Esophagus squamous epithelium (tissue), 5 donors: Measurements from ENCODE around the gene DUOXA2. TPM values are rescaled to one million over a fixed set of nuclear protein-coding genes. Genes with fewer than 3 reads are reported as not detected.

Source experiments
- DNase-seq: peaks from one replicate; lab custom pipeline; 2025; lab: John Stamatoyannopoulos, UW
- H3K27ac ChIP-seq, 4 donors: fragments of 200-600 bp; sonication (generic); one replicate each; pipeline ENCODE4 v1.5.1; 2016 to 2019; ENCODE audit warnings: mild to moderate bottlenecking in 1 of 4
- H3K27me3 ChIP-seq, 4 donors: fragments of 200-600 bp; sonication (generic); 1 replicate in 3 of 4; 2 replicates in 1 of 4; pipeline versions ENCODE4 v1.5.1 to v1.6.0; 2017 to 2021; ENCODE audit warnings: antibody characterized with exemption in 1 of 4
- H3K36me3 ChIP-seq, 3 donors: fragments of 200-600 bp; sonication (generic); one replicate each; pipeline ENCODE4 v1.5.1; 2016 to 2019
- H3K4me1 ChIP-seq, 3 donors: fragments of 200-600 bp; sonication (generic); one replicate each; pipeline ENCODE4 v1.5.1; 2017 to 2019
- H3K4me3 ChIP-seq, 4 donors: fragments of 200-600 bp; sonication (generic); 1 replicate in 3 of 4; 2 replicates in 1 of 4; pipeline ENCODE4 v1.5.1; 2016 to 2019; ENCODE audit warnings: mild to moderate bottlenecking in 2 of 4, moderate library complexity in 1 of 4
- H3K9me3 ChIP-seq, 3 donors: fragments of 200-600 bp; sonication (generic); one replicate each; pipeline ENCODE4 v1.5.1; 2016 to 2019
- POLR2A ChIP-seq, 4 donors: fragments of 450-650 bp; IDR thresholded peaks; one replicate each; pipeline ENCODE4 v1.6.1; 2017; ENCODE audit warnings: antibody characterized with exemption in 4 of 4, mild to moderate bottlenecking in 4 of 4, moderate library complexity in 3 of 4
- WGBS, 2 donors: methylation state at CpG; one replicate each; pipeline ENCODE4 v1.1.5; 2018; 5-methylcytosine and 5-hydroxymethylcytosine counted together
- intact Hi-C: fragments of 100-400 bp; cut with DNase I; formaldehyde crosslinking; loops from one replicate; pipeline ENCODE4 v1.15.0; 2022
- total RNA-seq, 4 donors: library from RNA; depleted of rRNA; stranded (reverse); fragments of >200 nt; gene quantifications; one replicate each; pipeline ENCODE4 v1.1.0, GENCODE V29; 2016
- TF ChIP-seq, protein P1 (sequence below), 6 experiments: fragments of 450-650 bp in 4 of 6; fragments of 200-600 bp in 2 of 6; sonication (generic) in 2 of 6; IDR thresholded peaks; one replicate each; pipeline ENCODE4 v1.5.1; 2016 to 2019; ENCODE audit warnings: antibody characterized with exemption in 6 of 6, mild to moderate bottlenecking in 4 of 6, moderate library complexity in 4 of 6
- donor health status: DM: yes; HTN: yes; CAD: no.

Gene DUOXA2
- total RNA-seq, 4 donors from 2014 or later = 6.3 to 20.6 (median 13.6) TPM; not detected in 1

DNA sequence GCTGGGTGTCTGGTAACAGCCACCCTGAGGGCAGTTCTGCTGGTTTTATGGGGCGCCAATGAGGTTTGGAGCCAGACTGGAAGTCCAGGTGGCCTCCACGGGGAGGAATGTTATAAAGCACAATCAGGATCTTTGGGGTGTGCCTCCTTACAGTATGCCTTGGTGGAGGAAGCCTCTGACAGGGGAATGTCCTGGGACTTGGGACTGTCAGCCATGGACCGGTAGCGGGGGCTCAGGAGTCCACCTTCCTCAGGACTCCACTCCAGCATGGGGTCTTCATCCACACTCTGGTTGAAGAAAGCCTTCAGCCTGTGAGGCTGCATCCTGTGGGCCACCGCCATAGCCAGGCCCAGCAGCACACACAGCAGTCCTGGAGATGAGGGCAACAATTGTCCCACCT, 4.9 kb downstream of the DUOXA2 start:
- no peak for DNase-seq
- Histone ChIP-seq H3K27ac (no peak overlapping the region), H3K9me3 (no peaks in the 10 kb centered on the region), H3K4me3 (no peak overlapping the region), H3K36me3 (peaks cover 0 to 52% (median 7%) of the 10 kb centered on the region in 3 donors), H3K27me3 (peaks cover 5 to 95% (median 14%) of the 10 kb centered on the region in 4 donors), H3K4me1 (peaks cover 0 to 67% (median 24%) of the 10 kb centered on the region in 3 donors)
- intact Hi-C loops = loop anchor here (5.0 kb wide), 1 partner anchor 147 kb away; no protein-coding TSS in a partner anchor
- TF ChIP-seq, protein P1, sequence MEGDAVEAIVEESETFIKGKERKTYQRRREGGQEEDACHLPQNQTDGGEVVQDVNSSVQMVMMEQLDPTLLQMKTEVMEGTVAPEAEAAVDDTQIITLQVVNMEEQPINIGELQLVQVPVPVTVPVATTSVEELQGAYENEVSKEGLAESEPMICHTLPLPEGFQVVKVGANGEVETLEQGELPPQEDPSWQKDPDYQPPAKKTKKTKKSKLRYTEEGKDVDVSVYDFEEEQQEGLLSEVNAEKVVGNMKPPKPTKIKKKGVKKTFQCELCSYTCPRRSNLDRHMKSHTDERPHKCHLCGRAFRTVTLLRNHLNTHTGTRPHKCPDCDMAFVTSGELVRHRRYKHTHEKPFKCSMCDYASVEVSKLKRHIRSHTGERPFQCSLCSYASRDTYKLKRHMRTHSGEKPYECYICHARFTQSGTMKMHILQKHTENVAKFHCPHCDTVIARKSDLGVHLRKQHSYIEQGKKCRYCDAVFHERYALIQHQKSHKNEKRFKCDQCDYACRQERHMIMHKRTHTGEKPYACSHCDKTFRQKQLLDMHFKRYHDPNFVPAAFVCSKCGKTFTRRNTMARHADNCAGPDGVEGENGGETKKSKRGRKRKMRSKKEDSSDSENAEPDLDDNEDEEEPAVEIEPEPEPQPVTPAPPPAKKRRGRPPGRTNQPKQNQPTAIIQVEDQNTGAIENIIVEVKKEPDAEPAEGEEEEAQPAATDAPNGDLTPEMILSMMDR (IDR thresholded peaks at IDR 0.05) = no peak
- TF ChIP-seq POLR2A (IDR thresholded peaks at IDR 0.05) = no peak
- 100% methylated on average over 1 to 2 of the region's 5 CpGs for WGBS, 2 donors

DNA sequence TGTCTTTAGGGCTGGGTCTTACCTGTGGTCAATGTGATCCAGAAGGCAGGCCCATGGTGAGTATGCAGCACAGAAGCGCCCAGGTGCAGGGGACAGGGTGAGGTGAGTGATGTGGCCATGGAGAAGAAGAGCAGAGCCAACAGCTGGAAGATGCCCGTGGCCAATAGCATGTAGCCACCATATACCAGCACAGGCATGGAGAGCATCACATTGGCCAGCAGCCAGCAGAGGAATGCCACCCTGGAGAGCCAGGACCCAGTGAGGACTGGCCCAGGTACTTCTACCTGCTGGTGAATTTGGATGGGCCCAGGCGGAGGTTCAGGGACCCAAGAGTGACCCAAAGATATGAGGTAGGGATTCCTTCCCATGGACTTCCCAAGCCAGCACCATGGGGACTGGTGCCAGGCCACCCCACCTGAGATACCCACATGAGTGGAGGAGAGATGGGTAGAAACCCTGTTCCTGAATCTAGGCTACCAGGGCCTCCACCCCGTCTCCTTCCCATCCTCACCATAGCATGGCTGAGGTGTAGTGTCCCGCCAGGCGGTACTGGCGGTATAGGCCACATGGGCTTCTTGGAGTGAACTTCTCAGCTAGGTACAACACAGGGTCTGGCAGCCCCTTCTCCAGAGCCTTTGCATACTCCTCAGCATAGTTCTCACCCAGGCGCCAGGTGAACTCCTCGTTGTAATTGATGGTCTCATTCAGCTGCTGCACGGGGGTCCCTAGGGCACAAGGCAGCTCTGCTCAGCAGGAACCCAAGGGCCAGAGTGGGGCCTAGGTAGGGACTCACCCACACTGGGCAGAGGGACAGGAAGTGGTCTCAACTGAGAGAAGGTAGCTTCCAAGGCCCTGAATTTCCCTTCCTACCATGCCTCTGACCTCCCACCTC, 6.2 kb downstream of the DUOXA2 start:
- intact Hi-C loops = no loop called here
- no peaks in the 10 kb centered on the region for H3K9me3 ChIP-seq
- H3K27ac ChIP-seq = no peak overlapping the region
- peaks cover 5 to 89% (median 12%) of the 10 kb centered on the region in 4 donors for H3K27me3 ChIP-seq
- H3K4me1 ChIP-seq = peaks cover 0 to 64% (median 16%) of the 10 kb centered on the region in 3 donors
- TF ChIP-seq, protein P1 (IDR thresholded peaks at IDR 0.05) = no peak
- TF ChIP-seq POLR2A (IDR thresholded peaks at IDR 0.05) = no peak
- 96 to 100% methylated on average over 5 to 8 of the region's 10 CpGs for WGBS, 2 donors
- no peak overlapping the region for H3K4me3 ChIP-seq
- DNase-seq = no peak
- H3K36me3 ChIP-seq = peaks cover 0 to 52% (median 7%) of the 10 kb centered on the region in 3 donors

DNA sequence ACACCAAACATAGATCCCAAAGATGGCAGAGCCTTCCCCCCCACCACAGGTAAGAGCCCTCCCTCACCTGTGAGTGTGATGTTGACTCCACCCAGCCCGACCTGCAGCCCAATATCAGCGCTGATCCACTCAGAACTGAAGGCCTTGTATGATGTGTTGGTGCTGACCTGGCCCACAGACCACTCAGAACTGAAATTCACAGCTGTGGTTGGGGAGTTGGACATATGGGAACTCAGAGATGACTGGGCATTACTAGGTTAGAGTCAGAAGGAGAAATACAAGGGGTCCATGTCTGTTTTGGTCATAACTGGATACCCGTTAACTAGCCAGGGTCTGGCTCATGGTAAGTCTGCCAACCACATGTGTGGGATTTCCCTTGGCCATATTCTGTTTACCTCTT, 6.9 kb downstream of the DUOXA2 start:
- H3K27me3 ChIP-seq = peaks cover 5 to 85% (median 10%) of the 10 kb centered on the region in 4 donors
- no peak overlapping the region for H3K27ac ChIP-seq
- H3K9me3 ChIP-seq = no peaks in the 10 kb centered on the region
- 78 to 82% methylated on average over 1 of the region's 3 CpGs for WGBS, 2 donors
- TF ChIP-seq POLR2A (IDR thresholded peaks at IDR 0.05) = no peak
- H3K4me3 ChIP-seq = no peak overlapping the region
- DNase-seq = no peak
- intact Hi-C loops = no loop called here
- H3K36me3 ChIP-seq = peaks cover 0 to 52% (median 7%) of the 10 kb centered on the region in 3 donors
- peaks cover 0 to 62% (median 16%) of the 10 kb centered on the region in 3 donors for H3K4me1 ChIP-seq

DNA sequence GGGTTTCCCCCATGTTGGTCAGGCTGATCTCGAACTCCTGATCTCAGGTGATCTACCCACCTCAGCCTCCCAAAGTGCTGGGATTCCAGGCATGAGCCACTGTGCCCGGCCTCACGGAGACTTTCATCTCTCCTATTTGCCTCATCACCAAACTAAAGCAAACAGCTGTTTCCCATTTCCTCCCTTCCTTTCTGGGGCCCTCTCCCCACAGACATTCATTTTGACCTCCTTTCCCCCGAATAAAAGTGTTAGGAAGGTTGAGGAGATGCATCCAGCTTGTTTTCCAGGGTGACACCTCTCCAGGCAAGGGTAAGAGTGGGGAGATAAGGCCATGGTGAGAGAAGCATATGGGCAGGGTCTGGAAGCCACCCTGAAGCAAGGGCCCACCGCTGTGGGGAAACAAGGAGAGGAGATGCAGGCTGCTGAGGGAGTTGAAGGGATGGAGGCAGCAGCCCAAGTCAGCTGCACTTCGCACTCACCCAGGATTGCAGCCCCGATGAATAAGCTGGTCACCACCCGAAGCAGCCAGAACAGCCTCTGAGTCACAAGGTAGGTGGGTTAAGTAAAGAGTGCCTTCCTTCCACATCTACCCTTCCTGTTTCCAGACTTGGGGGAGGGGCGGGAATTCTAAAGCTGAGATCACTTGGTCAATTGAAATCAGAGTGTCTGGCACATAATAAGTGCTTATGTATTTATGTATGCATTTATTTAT, 7.7 kb downstream of the DUOXA2 start:
- WGBS, 2 donors = 41 to 45% methylated on average over 7 to 9 of the region's 9 CpGs
- peaks cover 0 to 53% (median 9%) of the 10 kb centered on the region in 3 donors for H3K4me1 ChIP-seq
- H3K4me3 ChIP-seq = no peak overlapping the region
- H3K36me3 ChIP-seq = peaks cover 0 to 52% (median 7%) of the 10 kb centered on the region in 3 donors
- no peak for DNase-seq
- intact Hi-C loops = no loop called here
- TF ChIP-seq, protein P1 (IDR thresholded peaks at IDR 0.05) = no peak
- TF ChIP-seq POLR2A (IDR thresholded peaks at IDR 0.05) = no peak
- H3K27me3 ChIP-seq = peaks cover 0 to 76% (median 5%) of the 10 kb centered on the region in 4 donors
- no peaks in the 10 kb centered on the region for H3K9me3 ChIP-seq
- peak overlapping the region in 2 of 4 donors; percentile 51 to 59 for H3K27ac ChIP-seq

DNA sequence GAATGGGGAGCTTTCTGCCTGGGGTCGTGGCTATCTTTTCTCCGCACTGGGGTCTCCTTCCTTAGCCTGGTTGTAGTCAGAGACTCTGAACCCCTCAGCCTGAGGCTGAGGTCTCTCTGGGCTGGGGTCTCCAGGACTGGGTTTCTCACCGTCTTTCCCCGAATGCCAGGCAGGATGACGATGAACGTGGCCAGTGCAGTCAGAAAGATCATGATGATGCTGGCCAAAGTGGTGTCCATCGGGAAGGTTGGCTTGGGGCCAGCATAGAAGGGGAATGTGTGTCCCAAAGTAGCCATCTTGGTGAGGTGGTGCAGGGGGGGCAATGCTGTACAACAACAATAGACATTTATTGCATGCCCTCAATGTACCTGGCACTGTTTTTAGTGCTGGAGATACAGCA, 8.6 kb downstream of the DUOXA2 start:
- peak overlapping the region in 2 of 4 donors; percentile 51 to 59 for H3K27ac ChIP-seq
- WGBS, 2 donors = 75 to 80% methylated on average over 2 to 4 of the region's 7 CpGs
- peaks cover 0 to 48% (median 7%) of the 10 kb centered on the region in 3 donors for H3K36me3 ChIP-seq
- no peak for TF ChIP-seq POLR2A (IDR thresholded peaks at IDR 0.05)
- TF ChIP-seq, protein P1 (IDR thresholded peaks at IDR 0.05) = no peak
- intact Hi-C loops = no loop called here
- H3K27me3 ChIP-seq = peaks cover 0 to 72% (median 0%) of the 10 kb centered on the region in 4 donors
- DNase-seq = no peak
- H3K4me3 ChIP-seq = no peak overlapping the region
- H3K4me1 ChIP-seq = peaks cover 0 to 50% (median 2%) of the 10 kb centered on the region in 3 donors
- no peaks in the 10 kb centered on the region for H3K9me3 ChIP-seq
